DOHH2 (cell line): ENCODE measurements around the gene SF1.

ENCODE experiments used
- H3F3A ChIP-seq: fragments of 200-600 bp; sonication (generic), shearing (Covaris generic); 2 replicates; pipeline ENCODE4 v1.6.0; 2016; ENCODE audit warnings: antibody characterized with exemption, mild to moderate bottlenecking; ENCODE audit not compliant: control insufficient read depth, insufficient read depth
- H3K27ac ChIP-seq: fragments of 200-600 bp; sonication (generic); 2 replicates; pipeline ENCODE4 v1.5.1; 2014; ENCODE audit warnings: low read depth, mild to moderate bottlenecking, low read length, moderate library complexity
- H3K27me3 ChIP-seq: fragments of 200-600 bp; sonication (generic); 2 replicates; pipeline ENCODE4 v1.6.1; 2014; ENCODE audit warnings: mild to moderate bottlenecking, low read length, mixed read lengths; ENCODE audit not compliant: control insufficient read depth
- H3K36me3 ChIP-seq: fragments of 200-600 bp; sonication (generic); 2 replicates; pipeline ENCODE4 v1.6.1; 2014; ENCODE audit warnings: mild to moderate bottlenecking, low read length, moderate library complexity, mixed read lengths; ENCODE audit not compliant: control insufficient read depth
- H3K4me1 ChIP-seq: fragments of 200-600 bp; sonication (generic); 2 replicates; pipeline ENCODE4 v1.6.1; 2014; ENCODE audit warnings: mild to moderate bottlenecking, low read length, mixed read lengths; ENCODE audit not compliant: control insufficient read depth
- H3K4me2 ChIP-seq: fragments of 200-600 bp; sonication (generic); 2 replicates; pipeline ENCODE4 v1.6.0; 2014; ENCODE audit warnings: mild to moderate bottlenecking, low read length, moderate library complexity
- H3K4me3 ChIP-seq: fragments of 200-600 bp; sonication (generic); 2 replicates; pipeline ENCODE4 v1.5.1; 2014; ENCODE audit warnings: mild to moderate bottlenecking, low read length, mixed read lengths
- H3K79me2 ChIP-seq: fragments of 200-600 bp; sonication (generic); 2 replicates; pipeline ENCODE4 v1.6.1; 2014; ENCODE audit warnings: mild to moderate bottlenecking, low read length, mixed read lengths; ENCODE audit not compliant: control insufficient read depth
- H3K9me2 ChIP-seq: fragments of 200-600 bp; sonication (generic); replicated peaks from 2 replicates; pipeline ENCODE4 v1.6.1; 2014; ENCODE audit warnings: mild to moderate bottlenecking, low read length, mixed read lengths; ENCODE audit not compliant: control insufficient read depth
- H3K9me3 ChIP-seq: fragments of 200-600 bp; sonication (generic); 2 replicates; pipeline ENCODE4 v1.6.1; 2014; ENCODE audit warnings: antibody characterized with exemption, low read length, mixed read lengths; ENCODE audit not compliant: control insufficient read depth, insufficient read depth
- H4K20me1 ChIP-seq: fragments of 200-600 bp; sonication (generic); 2 replicates; pipeline ENCODE4 v1.6.0; 2014; ENCODE audit warnings: low read depth, mild to moderate bottlenecking, antibody characterized with exemption, low read length, moderate library complexity; ENCODE audit not compliant: control insufficient read depth, insufficient read depth
- CTCF ChIP-seq: fragments of 200-600 bp; sonication (generic); IDR thresholded peaks from one replicate; pipeline ENCODE4 v1.5.1; 2014; ENCODE audit warnings: antibody characterized with exemption, mild to moderate bottlenecking, low read depth, low read length; ENCODE audit not compliant: poor library complexity, severe bottlenecking
- EZH2phosphoT487 ChIP-seq: fragments of 200-600 bp; sonication (generic); IDR thresholded peaks from 2 replicates; pipeline ENCODE4 v1.6.1; 2017; ENCODE audit warnings: borderline replicate concordance, mild to moderate bottlenecking, antibody characterized with exemption, low read length, moderate library complexity, mixed read lengths

SF1 gene

GRCh38 chr11:64814712-64815187 is 36.4 kb upstream of the SF1 start:
- H3K9me3 ChIP-seq: no peaks in the 10 kb centered on the region
- peaks cover 6% of the 10 kb centered on the region for H3K79me2 ChIP-seq
- TF ChIP-seq EZH2phosphoT487 (no peak), CTCF (no peak)
- peaks cover 25% of the 10 kb centered on the region for H3K4me1 ChIP-seq
- H3K27me3 ChIP-seq: no peaks in the 10 kb centered on the region
- H3K4me2 ChIP-seq: peak overlapping the region; percentile 57
- peak overlapping the region; percentile 29 for H3K27ac ChIP-seq
- H3K36me3 ChIP-seq: no peaks in the 10 kb centered on the region
- H3F3A ChIP-seq: peaks cover 7% of the 10 kb centered on the region; the same call in 1 of the 2 replicates
- H3K9me2 ChIP-seq: no peaks in the 10 kb centered on the region
- peak overlapping the region; percentile 23 for H3K4me3 ChIP-seq
- no peaks in the 10 kb centered on the region for H4K20me1 ChIP-seq

GRCh38 chr11:64813826-64814225 is 35.5 kb upstream of the SF1 start:
- no peak overlapping the region for H3K4me2 ChIP-seq
- H3K4me3 ChIP-seq: no peak overlapping the region
- no peak overlapping the region for H3K27ac ChIP-seq
- no peaks in the 10 kb centered on the region for H3K9me3 ChIP-seq
- TF ChIP-seq CTCF (no peak), EZH2phosphoT487 (no peak)
- no peaks in the 10 kb centered on the region for H3K9me2 ChIP-seq
- H3K79me2 ChIP-seq: peaks cover 15% of the 10 kb centered on the region
- no peaks in the 10 kb centered on the region for H4K20me1 ChIP-seq
- H3K36me3 ChIP-seq: peaks cover 6% of the 10 kb centered on the region; the same call in 1 of the 2 replicates
- peaks cover 7% of the 10 kb centered on the region; the same call in 1 of the 2 replicates for H3F3A ChIP-seq
- no peaks in the 10 kb centered on the region for H3K27me3 ChIP-seq
- H3K4me1 ChIP-seq: peaks cover 34% of the 10 kb centered on the region

- Histone ChIP-seq H3K27ac (peak overlapping the region; percentile 48), H4K20me1 (no peaks in the 10 kb centered on the region), H3K27me3 (no peaks in the 10 kb centered on the region), H3K4me2 (peak overlapping the region; percentile 96), H3K4me3 (peak overlapping the region; percentile 88), H3K36me3 (peaks cover 31% of the 10 kb centered on the region), H3K79me2 (peaks cover 27% of the 10 kb centered on the region), H3K9me3 (no peaks in the 10 kb centered on the region), H3K9me2 (no peaks in the 10 kb centered on the region), H3K4me1 (peaks cover 39% of the 10 kb centered on the region), H3F3A (peaks cover 7% of the 10 kb centered on the region; the same call in 1 of the 2 replicates)
- TF ChIP-seq CTCF: no peak
- no peak for TF ChIP-seq EZH2phosphoT487
Measured at GRCh38 chr11:64810891-64811272, 32.5 kb upstream of the SF1 start.
